ENCODE data around the gene LRIT1. TPM values are rescaled to one million over a fixed set of nuclear protein-coding genes. Genes with fewer than 3 reads are reported as not detected.

Gene LRIT1
- total and polyA plus RNA-seq, 2 of the 8 experiments (the other 6 are each of a cell fraction or from before 2014, with no cell fraction given) = 0.03 TPM; not detected in 1

GRCh38 chr10:84197643-84198042, 43.7 kb downstream of the LRIT1 start:
- no peak overlapping the region for H2BK5ac ChIP-seq (ENCODE audit: low read depth, low read length)
- WGBS, 2 experiments (ENCODE audit: extremely low coverage in 1 of 2, insufficient coverage in 1 of 2, insufficient read length in 1 of 2, insufficient replicate concordance in 2 of 2, low coverage in 1 of 2, low lambda C conversion rate in 2 of 2, missing lambda C conversion rate in 1 of 2) = 92% methylated on average over 5 of the region's 5 CpGs; no CpG with 5 or more reads in 1 of the 2 experiments
- CTCF ChIA-PET (ENCODE audit: partially characterized antibody) = interaction anchor here (0.7 to 8.6 kb wide), 8 partner anchors 8 to 86 kb away, joined by 3 to 64 read pairs (median 4); no protein-coding TSS in a partner anchor
- peaks cover 2 to 36% (median 31%) of the 10 kb centered on the region in 4 experiments for H3K27me3 ChIP-seq (replicated peaks in 1 of 4; ENCODE audit: control insufficient read depth in 3 of 4, extremely low read depth in 1 of 4, insufficient read depth in 3 of 4, low read length in 3 of 4)
- H3K14ac ChIP-seq (ENCODE audit: insufficient read length) = no peak overlapping the region
- H4K8ac ChIP-seq (ENCODE audit: extremely low read depth, insufficient read depth, low read length) = no peak overlapping the region
- H2BK15ac ChIP-seq (ENCODE audit: low read length) = no peak overlapping the region
- POLR2A ChIA-PET (ENCODE audit: partially characterized antibody) = interaction anchor here (1.0 kb wide), 1 partner anchor 58 kb away, joined by 3 read pairs; no protein-coding TSS in a partner anchor
- FAIRE-seq = no peak
- no peak overlapping the region for H2BK20ac ChIP-seq (ENCODE audit: low read length)
- no peak overlapping the region for H2AFZ ChIP-seq (ENCODE audit: low read length)
- no peak overlapping the region for H4K91ac ChIP-seq (replicated peaks; ENCODE audit: insufficient read length, low read length)
- no peak for DNase-seq (ENCODE audit: low read depth in 1 of 2, low spot score in 2 of 2)
- H4K5ac ChIP-seq (ENCODE audit: insufficient read length, low read depth, low read length) = no peak overlapping the region
- no peak overlapping the region for H3K23ac ChIP-seq (ENCODE audit: insufficient read length)
- H3K9ac ChIP-seq (replicated peaks in 1 of 4; ENCODE audit: extremely low read depth in 1 of 4, low read depth in 3 of 4, low read length in 3 of 4) = no peak overlapping the region
- no peaks in the 10 kb centered on the region for H3K79me2 ChIP-seq (ENCODE audit: control insufficient read depth in 1 of 2, insufficient read depth in 2 of 2, low read length in 2 of 2)
- peaks cover 0 to 6% of the 10 kb centered on the region in 2 experiments for H4K20me1 ChIP-seq (replicated peaks in 1 of 2; ENCODE audit: control insufficient read depth in 1 of 2, insufficient read depth in 2 of 2, low read length in 2 of 2)
- no peak overlapping the region for H3K4ac ChIP-seq (replicated peaks; ENCODE audit: insufficient read length, low read depth, low read length)
- no peak overlapping the region for H3K4me3 ChIP-seq (ENCODE audit: extremely low read depth in 1 of 4, insufficient read depth in 2 of 4, low read depth in 3 of 4, low read length in 4 of 4)
- H3K18ac ChIP-seq (ENCODE audit: extremely low read depth, low read length) = no peak overlapping the region
- H3K79me1 ChIP-seq (ENCODE audit: low read depth, low read length) = no peaks in the 10 kb centered on the region
- H3K4me2 ChIP-seq (ENCODE audit: insufficient read depth in 1 of 2, low read depth in 2 of 2, low read length in 2 of 2) = no peak overlapping the region
- no peaks in the 10 kb centered on the region for H3K9me3 ChIP-seq (ENCODE audit: insufficient read depth in 2 of 2, low read depth in 1 of 2, low read length in 1 of 2)
- H3K4me1 ChIP-seq (replicated peaks in 1 of 4; ENCODE audit: control insufficient read depth in 3 of 4, insufficient read depth in 4 of 4, low read length in 3 of 4) = peaks cover 0 to 5% (median 2%) of the 10 kb centered on the region in 4 experiments; a peak in 4 of 7 replicates
- no peak overlapping the region for H2BK12ac ChIP-seq (ENCODE audit: low read depth, low read length)
- H3K36me3 ChIP-seq (ENCODE audit: control insufficient read depth in 2 of 4, insufficient read depth in 4 of 4, low read length in 3 of 4) = no peaks in the 10 kb centered on the region
- H3K23me2 ChIP-seq (ENCODE audit: low read depth, low read length) = peaks cover 12% of the 10 kb centered on the region; the same call in 1 of the 2 replicates
- H3K56ac ChIP-seq (replicated peaks; ENCODE audit: insufficient read length, low read depth, low read length) = no peak overlapping the region
- TF ChIP-seq FOSL1 (IDR thresholded peaks at IDR 0.05; ENCODE audit: insufficient read depth, low read depth, low read length) = no peak
- no peak for TF ChIP-seq SIX5 (IDR thresholded peaks at IDR 0.05; ENCODE audit: low read depth, low read length)
- H2BK120ac ChIP-seq (replicated peaks; ENCODE audit: low read depth, low read length) = no peak overlapping the region
- no peak overlapping the region for H2AK5ac ChIP-seq (ENCODE audit: low read depth, low read length)
- H3K27ac ChIP-seq (ENCODE audit: low read depth, low read length) = no peak overlapping the region
